NCI-H82 (cell line): Measurements from ENCODE around the gene SON.
"Not testable (repeated sequence)": the region's sequence is repeated elsewhere in the genome, so short reads cannot be mapped to it uniquely, and the experiment has no call there.

Source experiments
- DNase-seq: peaks from one replicate; lab custom pipeline; 2025; lab: John Stamatoyannopoulos, UW

Gene SON

GRCh38 chr21:33578959-33579542 is 36.2 kb downstream of the SON start:
- DNase-seq, result no peak

- DNase-seq, result no peak
These were observed 41.6 kb downstream of the SON start for GRCh38 chr21:33584455-33584854.

- no peak for DNase-seq
These were observed 44.1 kb downstream of the SON start for GRCh38 chr21:33586927-33587326.

- peak; percentile 63 for DNase-seq
These were observed 45.1 kb downstream of the SON start for GRCh38 chr21:33587792-33588484.

GRCh38 chr21:33588485-33589335 is 45.9 kb downstream of the SON start, which contains the start of gene DONSON:
DONSON (minus strand) TSS chr21:33588684; CDS start chr21:33588641, 43 bp downstream.
- DNase-seq, result peak; percentile 95

GRCh38 chr21:33598051-33598450 is 55.2 kb downstream of the SON start:
- no peak for DNase-seq

- no peak for DNase-seq
These were observed 65.7 kb downstream of the SON start for GRCh38 chr21:33608559-33608958.

GRCh38 chr21:33611006-33611744 is 68.3 kb downstream of the SON start:
- DNase-seq, result no peak

- DNase-seq, result not testable (repeated sequence)
These were observed 74.7 kb downstream of the SON start for GRCh38 chr21:33617565-33617964.

GRCh38 chr21:33618407-33618806 is 75.6 kb downstream of the SON start:
- DNase-seq, result no peak

- no peak for DNase-seq
These were observed 76.9 kb downstream of the SON start for GRCh38 chr21:33619726-33620125.

GRCh38 chr21:33622253-33622652 is 79.4 kb downstream of the SON start:
- DNase-seq, result no peak

GRCh38 chr21:33626151-33626550 is 83.3 kb downstream of the SON start:
- not testable (repeated sequence) for DNase-seq
